ENCODE results near the gene RENBP. TPM values are rescaled to one million over a fixed set of nuclear protein-coding genes. Genes with fewer than 3 reads are reported as not detected.
A peak's percentile ranks its signal among the peaks of the same experiment; 100 is the strongest.

RENBP gene
- total RNA-seq, 5 donors from 2014 or later (not counting 1 experiment from before 2014, with no cell fraction given) = 10.2 to 23.5 (median 19.5) TPM

DNA sequence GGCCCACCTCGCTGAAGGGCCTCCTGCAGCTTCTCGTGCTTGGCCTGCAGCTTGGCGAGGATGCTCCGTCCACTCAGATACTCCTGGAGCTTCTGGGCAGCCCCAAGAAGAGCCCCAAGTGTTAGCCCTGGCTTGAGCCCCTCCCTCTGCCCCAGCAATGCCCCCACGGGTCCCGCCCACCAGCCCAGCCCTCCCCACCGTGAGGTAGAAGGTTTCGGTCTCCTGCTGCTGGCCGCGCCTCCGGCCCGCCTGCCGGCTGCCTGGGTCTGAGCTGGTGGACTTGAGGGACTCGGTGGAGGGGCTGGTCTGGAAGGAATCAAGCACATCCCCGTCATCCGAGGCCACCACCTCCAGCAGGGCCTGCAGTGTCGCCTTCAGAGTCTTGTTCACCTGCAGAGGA is 31.2 kb downstream of the RENBP start:
- ChIA-PET POLR2A (no interaction called here), CTCF (no interaction called here)
- H3K27me3 Mint-ChIP-seq = peaks cover 0 to 21% of the 10 kb centered on the region in 2 donors
- H3K4me3 ChIP-seq (ENCODE audit: control insufficient read depth in 1 of 2, extremely low read depth in 1 of 2, low read length in 1 of 2) = no peak overlapping the region
- ATAC-seq (replicated peaks in 1 of 4) (no peak), DNase-seq (no peak)
- no peaks in the 10 kb centered on the region for H3K9me3 Mint-ChIP-seq
- WGBS (ENCODE audit: insufficient coverage) = 92% methylated on average over 2 of the region's 17 CpGs
- H3K36me3 Mint-ChIP-seq = peaks cover 16% of the 10 kb centered on the region
- peaks cover 3 to 58% of the 10 kb centered on the region in 2 donors for H3K36me3 ChIP-seq (ENCODE audit: control insufficient read depth in 2 of 2, extremely low read depth in 1 of 2, insufficient read depth in 1 of 2, low read length in 1 of 2)
- no peak overlapping the region for H3K27ac ChIP-seq (ENCODE audit: low read length)
- H3K27me3 ChIP-seq (replicated peaks in 1 of 2; ENCODE audit: control insufficient read depth in 2 of 2, extremely low read depth in 1 of 2, insufficient read depth in 2 of 2, low read length in 1 of 2) = no peaks in the 10 kb centered on the region
- H3K9me3 ChIP-seq = no peaks in the 10 kb centered on the region
- no peak overlapping the region for H3K4me3 Mint-ChIP-seq
- peaks cover 10 to 20% (median 16%) of the 10 kb centered on the region in 3 donors for H3K4me1 Mint-ChIP-seq
- H3K4me1 ChIP-seq (ENCODE audit: control insufficient read depth in 1 of 2, extremely low read depth in 1 of 2, insufficient read depth in 2 of 2, low read length in 2 of 2) = peaks cover 0 to 27% of the 10 kb centered on the region in 2 experiments
- no peak overlapping the region for H3K27ac Mint-ChIP-seq

DNA sequence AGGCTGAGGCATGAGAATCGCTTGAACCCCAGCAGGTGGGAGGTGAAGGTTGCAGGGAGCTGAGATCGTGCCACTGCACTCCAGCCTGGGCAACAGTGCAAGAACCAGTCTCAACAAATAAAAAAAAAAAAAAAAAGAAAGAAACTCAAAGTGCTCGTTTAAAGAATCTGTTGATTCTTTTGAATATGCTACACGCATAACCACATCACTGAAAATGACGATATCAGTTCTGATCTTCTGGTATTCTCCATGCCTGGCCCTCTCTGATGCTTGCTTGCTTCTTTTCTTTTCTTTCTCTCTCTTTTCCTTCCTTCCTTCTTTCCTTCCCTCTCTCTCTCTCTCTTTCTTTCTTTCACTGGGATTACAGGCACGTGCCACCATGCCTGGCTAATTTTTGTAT is 32.6 kb downstream of the RENBP start:
- Histone ChIP-seq H3K27ac (ENCODE audit: low read length) (no peak overlapping the region), H3K36me3 (ENCODE audit: control insufficient read depth in 2 of 2, extremely low read depth in 1 of 2, insufficient read depth in 1 of 2, low read length in 1 of 2) (peaks cover 3 to 60% of the 10 kb centered on the region in 2 donors), H3K4me1 (ENCODE audit: control insufficient read depth in 1 of 2, extremely low read depth in 1 of 2, insufficient read depth in 2 of 2, low read length in 2 of 2) (peaks cover 0 to 28% of the 10 kb centered on the region in 2 experiments), H3K9me3 (no peaks in the 10 kb centered on the region), H3K27me3 (replicated peaks in 1 of 2; ENCODE audit: control insufficient read depth in 2 of 2, extremely low read depth in 1 of 2, insufficient read depth in 2 of 2, low read length in 1 of 2) (no peaks in the 10 kb centered on the region), H3K4me3 (ENCODE audit: control insufficient read depth in 1 of 2, extremely low read depth in 1 of 2, low read length in 1 of 2) (no peak overlapping the region)
- Mint-ChIP-seq H3K27ac (peak overlapping the region; percentile 55 to 75), H3K4me3 (peak overlapping the region in 1 of 3 donors; percentile 34), H3K36me3 (peaks cover 9% of the 10 kb centered on the region), H3K4me1 (peaks cover 10 to 14% (median 13%) of the 10 kb centered on the region in 3 donors), H3K9me3 (no peaks in the 10 kb centered on the region), H3K27me3 (peaks cover 0 to 21% of the 10 kb centered on the region in 2 donors)
- ChIA-PET CTCF (interaction anchor here in 1 of 2 donors (0.7 kb wide), 1 partner anchor 35 kb away, joined by 3 read pairs; no protein-coding TSS in a partner anchor), POLR2A (no interaction called here)
- peak in 2 of 4 experiments; percentile 34 to 86 for ATAC-seq (replicated peaks in 1 of 4)
- DNase-seq = peak in 1 of 35 experiments; percentile 43
- WGBS (ENCODE audit: insufficient coverage) = no CpG with 5 or more reads among the region's 6 CpGs

DNA sequence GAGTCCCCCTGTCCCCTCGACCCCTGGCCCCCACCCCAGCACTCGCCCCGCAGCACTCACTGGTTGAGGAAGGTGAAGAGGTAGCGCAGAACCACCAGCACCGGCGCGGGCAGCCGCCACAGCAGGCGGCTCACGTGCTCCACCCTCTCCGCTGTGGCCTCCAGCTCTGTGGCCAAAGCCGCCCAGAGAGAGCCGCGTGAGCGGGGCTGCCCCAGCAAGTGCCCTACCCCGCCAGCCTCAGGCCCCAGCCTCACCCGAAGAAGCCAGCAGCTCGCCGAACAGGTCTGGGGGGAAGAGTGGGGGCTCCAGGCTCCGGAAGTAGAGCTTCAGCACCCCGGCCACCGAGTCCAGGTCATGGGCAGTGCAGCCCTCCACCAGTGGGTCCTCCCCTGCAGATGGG is 34.0 kb downstream of the RENBP start:
- no CpG with 5 or more reads among the region's 22 CpGs for WGBS (ENCODE audit: insufficient coverage)
- H3K27me3 Mint-ChIP-seq = peaks cover 0 to 10% of the 10 kb centered on the region in 2 donors
- Histone ChIP-seq H3K4me3 (ENCODE audit: control insufficient read depth in 1 of 2, extremely low read depth in 1 of 2, low read length in 1 of 2) (no peak overlapping the region), H3K36me3 (ENCODE audit: control insufficient read depth in 2 of 2, extremely low read depth in 1 of 2, insufficient read depth in 1 of 2, low read length in 1 of 2) (peaks cover 0 to 51% of the 10 kb centered on the region in 2 donors), H3K4me1 (ENCODE audit: control insufficient read depth in 1 of 2, extremely low read depth in 1 of 2, insufficient read depth in 2 of 2, low read length in 2 of 2) (peaks cover 0 to 41% of the 10 kb centered on the region in 2 experiments), H3K9me3 (no peaks in the 10 kb centered on the region), H3K27ac (ENCODE audit: low read length) (no peak overlapping the region), H3K27me3 (replicated peaks in 1 of 2; ENCODE audit: control insufficient read depth in 2 of 2, extremely low read depth in 1 of 2, insufficient read depth in 2 of 2, low read length in 1 of 2) (no peaks in the 10 kb centered on the region)
- ATAC-seq (replicated peaks in 1 of 4) (no peak), DNase-seq (no peak)
- no peak overlapping the region for H3K4me3 Mint-ChIP-seq
- peaks cover 9% of the 10 kb centered on the region for H3K36me3 Mint-ChIP-seq
- peaks cover 13 to 17% (median 15%) of the 10 kb centered on the region in 3 donors for H3K4me1 Mint-ChIP-seq
- no peaks in the 10 kb centered on the region for H3K9me3 Mint-ChIP-seq
- H3K27ac Mint-ChIP-seq = no peak overlapping the region
- ChIA-PET POLR2A (no interaction called here), CTCF (interaction anchor here in 1 of 2 donors (0.6 kb wide), 2 partner anchors 138 to 625 kb away, joined by 3 to 7 read pairs; no protein-coding TSS in a partner anchor)

DNA sequence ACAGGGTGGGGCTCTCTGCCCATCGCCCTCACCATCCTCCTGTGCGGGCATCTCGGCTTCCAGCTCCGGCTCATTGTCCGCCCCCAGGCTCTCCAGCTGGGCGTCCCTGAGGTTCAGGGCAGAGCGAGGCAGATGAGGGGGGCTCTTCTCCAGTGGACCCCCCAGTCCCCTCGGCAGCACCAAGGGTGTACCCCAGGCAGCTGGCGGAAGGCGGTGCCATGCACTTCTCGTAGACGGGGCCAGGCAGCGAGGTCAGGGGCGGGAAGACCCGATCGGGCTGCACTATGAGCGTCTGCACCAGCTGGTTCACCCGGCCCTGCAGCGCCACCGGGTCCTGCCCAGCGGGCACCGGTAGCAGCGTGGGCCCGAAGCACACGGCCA is 34.5 kb downstream of the RENBP start:
- WGBS (ENCODE audit: insufficient coverage) = 96% methylated on average over 15 of the region's 25 CpGs
- H3K27me3 ChIP-seq (replicated peaks in 1 of 2; ENCODE audit: control insufficient read depth in 2 of 2, extremely low read depth in 1 of 2, insufficient read depth in 2 of 2, low read length in 1 of 2) = no peaks in the 10 kb centered on the region
- CTCF ChIA-PET = interaction anchor here in 1 of 2 donors (0.6 kb wide), 1 partner anchor 83 kb away, joined by 5 read pairs; no protein-coding TSS in a partner anchor
- H3K4me3 Mint-ChIP-seq = no peak overlapping the region
- no peak for ATAC-seq (replicated peaks in 1 of 4)
- DNase-seq = no peak
- H3K27me3 Mint-ChIP-seq = peaks cover 0 to 10% of the 10 kb centered on the region in 2 donors
- no peaks in the 10 kb centered on the region for H3K9me3 Mint-ChIP-seq
- no peak overlapping the region for H3K27ac ChIP-seq (ENCODE audit: low read length)
- no peak overlapping the region for H3K4me3 ChIP-seq (ENCODE audit: control insufficient read depth in 1 of 2, extremely low read depth in 1 of 2, low read length in 1 of 2)
- H3K4me1 ChIP-seq (ENCODE audit: control insufficient read depth in 1 of 2, extremely low read depth in 1 of 2, insufficient read depth in 2 of 2, low read length in 2 of 2) = peaks cover 0 to 46% of the 10 kb centered on the region in 2 experiments
- H3K27ac Mint-ChIP-seq = no peak overlapping the region
- peaks cover 0 to 48% of the 10 kb centered on the region in 2 donors for H3K36me3 ChIP-seq (ENCODE audit: control insufficient read depth in 2 of 2, extremely low read depth in 1 of 2, insufficient read depth in 1 of 2, low read length in 1 of 2)
- peaks cover 9% of the 10 kb centered on the region for H3K36me3 Mint-ChIP-seq
- H3K4me1 Mint-ChIP-seq = peaks cover 14 to 17% (median 16%) of the 10 kb centered on the region in 3 donors
- H3K9me3 ChIP-seq = no peaks in the 10 kb centered on the region
- POLR2A ChIA-PET = interaction anchor here in 1 of 2 donors (0.6 kb wide), 1 partner anchor 15 kb away, joined by 4 read pairs; no protein-coding TSS in a partner anchor

DNA sequence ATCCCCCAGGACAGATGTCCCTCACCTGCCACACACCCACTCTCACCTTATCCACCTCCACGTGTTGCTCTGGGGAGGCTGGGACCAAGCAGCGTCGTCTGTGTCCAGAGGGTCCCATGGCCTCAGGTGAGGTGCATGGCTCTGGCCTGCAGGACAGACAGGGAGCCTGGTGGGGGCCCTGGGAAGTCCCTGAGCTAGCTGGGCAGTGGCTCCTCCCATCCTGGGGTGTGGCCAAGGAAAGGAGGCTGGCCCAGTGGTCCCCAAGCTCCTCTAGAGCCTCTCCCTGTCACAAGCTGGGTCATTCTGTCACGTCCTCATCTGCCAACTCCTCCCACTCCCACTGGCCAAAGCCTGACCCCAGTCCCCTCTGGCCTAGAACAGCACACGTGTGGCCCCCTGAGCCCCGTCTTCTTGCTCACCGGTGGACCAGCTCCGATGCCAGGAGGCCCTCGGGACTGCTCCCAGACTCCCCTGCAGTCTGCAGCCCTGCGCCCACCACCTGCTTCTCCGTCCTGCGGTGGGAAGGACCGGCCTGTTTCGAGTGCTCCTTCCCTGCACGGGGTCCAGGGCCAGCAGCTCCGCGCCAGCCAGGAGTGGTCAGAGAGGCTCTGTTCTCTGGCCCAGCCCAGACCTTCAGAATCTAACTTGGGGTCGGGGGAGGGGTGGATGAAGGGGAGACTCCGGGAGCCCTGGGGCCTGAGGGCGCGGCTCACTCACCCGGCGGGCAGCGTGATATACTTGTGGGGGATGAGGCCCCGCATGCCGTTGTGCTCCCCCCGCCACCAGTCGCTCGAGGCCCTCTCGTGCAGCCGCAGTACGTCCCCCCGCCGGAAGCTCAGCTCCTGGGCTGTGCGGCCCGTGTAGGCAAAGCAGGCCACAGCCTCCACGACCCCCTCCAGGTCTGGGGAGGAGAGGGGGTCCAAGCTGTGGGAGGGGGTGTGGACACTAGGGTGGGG is 35.1 kb downstream of the RENBP start:
- ChIA-PET POLR2A (interaction anchor here in 1 of 2 donors (0.6 kb wide), 1 partner anchor 16 kb away, joined by 4 read pairs; no protein-coding TSS in a partner anchor), CTCF (interaction anchor here in 1 of 2 donors (0.6 kb wide), 2 partner anchors 32 to 83 kb away, joined by 3 to 5 read pairs; no protein-coding TSS in a partner anchor)
- Histone ChIP-seq H3K36me3 (ENCODE audit: control insufficient read depth in 2 of 2, extremely low read depth in 1 of 2, insufficient read depth in 1 of 2, low read length in 1 of 2) (peaks cover 0 to 43% of the 10 kb centered on the region in 2 donors), H3K4me1 (ENCODE audit: control insufficient read depth in 1 of 2, extremely low read depth in 1 of 2, insufficient read depth in 2 of 2, low read length in 2 of 2) (peaks cover under 1 to 53% of the 10 kb centered on the region in 2 experiments), H3K9me3 (no peaks in the 10 kb centered on the region), H3K4me3 (ENCODE audit: control insufficient read depth in 1 of 2, extremely low read depth in 1 of 2, low read length in 1 of 2) (no peak overlapping the region), H3K27me3 (replicated peaks in 1 of 2; ENCODE audit: control insufficient read depth in 2 of 2, extremely low read depth in 1 of 2, insufficient read depth in 2 of 2, low read length in 1 of 2) (no peaks in the 10 kb centered on the region), H3K27ac (ENCODE audit: low read length) (no peak overlapping the region)
- no peaks in the 10 kb centered on the region for H3K9me3 Mint-ChIP-seq
- peaks cover 18 to 20% (median 20%) of the 10 kb centered on the region in 3 donors for H3K4me1 Mint-ChIP-seq
- H3K36me3 Mint-ChIP-seq = peaks cover 9% of the 10 kb centered on the region
- DNase-seq (no peak), ATAC-seq (replicated peaks in 1 of 4) (no peak)
- peaks cover 0 to 5% of the 10 kb centered on the region in 2 donors for H3K27me3 Mint-ChIP-seq
- H3K4me3 Mint-ChIP-seq = no peak overlapping the region
- no peak overlapping the region for H3K27ac Mint-ChIP-seq
- 98% methylated on average over 9 of the region's 37 CpGs for WGBS (ENCODE audit: insufficient coverage)

DNA sequence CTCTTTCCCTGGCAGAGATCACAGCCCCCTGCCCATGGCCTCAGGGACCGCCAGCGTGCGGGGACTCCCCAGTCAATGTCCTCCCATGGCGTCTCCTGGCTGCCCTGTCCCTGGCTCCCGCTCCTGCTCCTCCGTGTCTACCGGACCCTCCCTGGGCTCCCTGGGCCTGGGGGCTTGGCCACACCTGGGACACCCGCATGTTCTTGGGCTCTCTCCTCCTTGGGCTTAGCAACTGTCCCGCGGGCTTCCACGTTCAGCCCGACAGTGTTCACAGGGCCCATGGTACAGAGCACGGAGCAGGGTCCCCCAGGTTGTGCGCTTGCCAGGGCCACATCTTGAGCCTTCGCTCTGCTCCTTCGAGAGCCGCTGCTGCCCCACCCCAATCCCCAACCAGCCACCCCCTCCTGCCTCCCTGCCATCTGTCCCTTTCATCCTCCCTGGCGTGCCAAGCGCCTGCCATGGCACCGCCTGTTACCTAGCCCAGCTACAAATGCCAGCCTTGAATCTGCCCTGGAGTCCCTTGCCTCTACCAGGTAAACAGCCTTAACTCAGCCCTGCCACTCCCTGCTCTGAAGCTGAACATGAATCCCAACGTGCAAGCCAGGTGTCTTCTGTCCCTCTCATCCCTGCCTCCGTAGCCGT is 36.1 kb downstream of the RENBP start:
- H3K27ac ChIP-seq (ENCODE audit: low read length) = no peak overlapping the region
- H3K36me3 ChIP-seq (ENCODE audit: control insufficient read depth in 2 of 2, extremely low read depth in 1 of 2, insufficient read depth in 1 of 2, low read length in 1 of 2) = peaks cover 0 to 37% of the 10 kb centered on the region in 2 donors
- 80% methylated on average over 9 of the region's 23 CpGs for WGBS (ENCODE audit: insufficient coverage)
- POLR2A ChIA-PET = no interaction called here
- Mint-ChIP-seq H3K36me3 (peaks cover 6% of the 10 kb centered on the region), H3K4me3 (no peak overlapping the region), H3K27ac (peak overlapping the region in 1 of 2 donors; percentile 66), H3K4me1 (peaks cover 27 to 30% (median 29%) of the 10 kb centered on the region in 3 donors), H3K27me3 (peaks cover 0 to 5% of the 10 kb centered on the region in 2 donors), H3K9me3 (no peaks in the 10 kb centered on the region)
- peaks cover 7 to 59% of the 10 kb centered on the region in 2 experiments for H3K4me1 ChIP-seq (ENCODE audit: control insufficient read depth in 1 of 2, extremely low read depth in 1 of 2, insufficient read depth in 2 of 2, low read length in 2 of 2)
- DNase-seq (no peak), ATAC-seq (replicated peaks in 1 of 4) (no peak)
- CTCF ChIA-PET = interaction anchor here (0.6 kb wide), 2 partner anchors 31 to 37 kb away, joined by 3 to 4 read pairs; no protein-coding TSS in a partner anchor
- no peaks in the 10 kb centered on the region for H3K27me3 ChIP-seq (replicated peaks in 1 of 2; ENCODE audit: control insufficient read depth in 2 of 2, extremely low read depth in 1 of 2, insufficient read depth in 2 of 2, low read length in 1 of 2)
- no peaks in the 10 kb centered on the region for H3K9me3 ChIP-seq
- no peak overlapping the region for H3K4me3 ChIP-seq (ENCODE audit: control insufficient read depth in 1 of 2, extremely low read depth in 1 of 2, low read length in 1 of 2)

Data from T-cell (primary cell).